Measurements from ENCODE around the gene EDA. TPM values are rescaled to one million over a fixed set of nuclear protein-coding genes. Genes with fewer than 3 reads are reported as not detected.
A peak's percentile ranks its signal among the peaks of the same experiment; 100 is the strongest.

EDA gene
- total RNA-seq, 1 experiment from 2014 or later, result 5.2 TPM

Small RNA genes lying within 50 kb of the gene (microRNA-seq; reads per million reads assigned to microRNA genes)
- gene MIR676 (ENCODE audit: borderline number of aligned reads), result 15.3 reads per million, percentile 37 among the genes with 10 or more reads in this experiment

Other genes with a start within 250 kb of the EDA start
- 8.7 TPM for gene NALF2, start 111.8 kb upstream of the EDA start, total RNA-seq (2021; ENCODE audit: unreplicated experiment)